K562 (cell line): Measurements from ENCODE around the gene PDE4D. TPM values are rescaled to one million over a fixed set of nuclear protein-coding genes. Genes with fewer than 3 reads are reported as not detected.

Experiments used
- ATAC-seq: fragments of 200-7000 bp; cut with Tn5 transposase; 3 replicates; pipeline ENCODE4 v1.9.1; 2020; ENCODE audit warnings: moderate library complexity
- BruUV-seq: library from RNA; stranded (reverse); fragments of 400-500 nt; replicated peaks from 2 replicates; lab custom pipeline; 2021; lab: Mats Ljungman, UMichigan
- CTCF ChIA-PET: fragments of 300-600 bp; formaldehyde crosslinking; extraction: SDS; loops from one replicate; lab custom pipeline; 2021; ENCODE audit warnings: low intra/inter-chr PET ratio; lab: Yijun Ruan, JAX
- POLR2A ChIA-PET: fragments of 300-600, 350-650 bp; sonication (Branson Sonifier 250); formaldehyde crosslinking; extraction: SDS; loops from one replicate; lab custom pipeline; 2021; ENCODE audit warnings: antibody characterized with exemption, inconsistent platforms; lab: Yijun Ruan, JAX
- DNase-seq, 4 experiments: peaks; one replicate each; pipeline versions ENCODE4 v3.0.0 to v3.0.0-alpha.2; 2011 to 2018; ENCODE audit warnings: low spot score in 3 of 4, mixed read lengths in 3 of 4; ENCODE audit errors: extremely low read depth in 1 of 4
- FAIRE-seq: peaks from 2 replicates; lab custom pipeline; 2011; peaks lifted over from hg19 to GRCh38; lab: Jason Lieb, UNC
- H2AFZ ChIP-seq: 2 replicates; pipeline ENCODE4 v1.6.0; 2011; ENCODE audit warnings: low read depth, low read length, control low read depth, inconsistent platforms
- H3K27ac ChIP-seq: fragments of 200-600 bp; 3 replicates; pipeline ENCODE4 v1.8.0; 2011; ENCODE audit warnings: low read depth, mild to moderate bottlenecking, control low read depth, inconsistent platforms, low read length, moderate library complexity, mixed read lengths; ENCODE audit errors: extremely low read depth
- H3K27me3 ChIP-seq, 2 experiments: fragments of 300-600 bp in 1 of 2; 2 replicates in 1 of 2; 3 replicates in 1 of 2; pipeline versions ENCODE4 v1.6.0 to v1.8.0; 2011; ENCODE audit warnings: inconsistent platforms in 2 of 2, low read length in 2 of 2, mild to moderate bottlenecking in 1 of 2, mixed read lengths in 1 of 2, moderate library complexity in 1 of 2; ENCODE audit not compliant: control insufficient read depth in 2 of 2, insufficient read depth in 2 of 2
- H3K36me3 ChIP-seq: fragments of 300-600 bp; 3 replicates; pipeline ENCODE4 v1.8.0; 2011; ENCODE audit warnings: mild to moderate bottlenecking, low read length, inconsistent platforms; ENCODE audit not compliant: control insufficient read depth, insufficient read depth
- H3K4me1 ChIP-seq, 2 experiments: fragments of 200-600 bp in 1 of 2; replicated peaks in 1 of 2; 2 replicates in 1 of 2; 3 replicates in 1 of 2; pipeline versions ENCODE4 v1.5.1 to v1.8.0; 2011; ENCODE audit warnings: inconsistent platforms in 2 of 2, low read length in 2 of 2, mild to moderate bottlenecking in 1 of 2, mixed read lengths in 1 of 2, moderate library complexity in 1 of 2; ENCODE audit not compliant: control insufficient read depth in 2 of 2, insufficient read depth in 2 of 2
- H3K4me2 ChIP-seq: 2 replicates; pipeline ENCODE4 v1.6.1; 2011; ENCODE audit warnings: low read length, control low read depth, inconsistent platforms, mixed read lengths; ENCODE audit not compliant: insufficient read depth
- H3K4me3 ChIP-seq: fragments of 200-600 bp; sonication (generic), shearing (Covaris generic); 2 replicates; pipeline ENCODE4 v1.5.1; 2016; ENCODE audit warnings: control low read depth, inconsistent platforms
- H3K79me2 ChIP-seq: fragments of 200-600 bp; 3 replicates; pipeline ENCODE4 v1.8.0; 2011; ENCODE audit warnings: low read length, inconsistent platforms; ENCODE audit not compliant: control insufficient read depth, insufficient read depth
- H3K9ac ChIP-seq, 2 experiments: 2 replicates each; pipeline versions ENCODE4 v1.6.0 to v1.6.1; 2011; ENCODE audit warnings: low read depth in 2 of 2, low read length in 2 of 2, control low read depth in 1 of 2, inconsistent platforms in 1 of 2, mild to moderate bottlenecking in 1 of 2, mixed read lengths in 1 of 2; ENCODE audit not compliant: insufficient read depth in 1 of 2
- H3K9me1 ChIP-seq: one replicate; pipeline ENCODE4 v1.6.0; 2011; ENCODE audit warnings: inconsistent platforms, mild to moderate bottlenecking, low read length, moderate library complexity; ENCODE audit not compliant: control insufficient read depth, insufficient read depth
- H3K9me3 ChIP-seq: replicated peaks from 2 replicates; pipeline ENCODE4 v1.5.1; 2011; ENCODE audit warnings: low read depth, low read length, inconsistent platforms; ENCODE audit not compliant: control insufficient read depth, insufficient read depth
- H4K20me1 ChIP-seq: replicated peaks from 2 replicates; pipeline ENCODE4 v1.6.1; 2011; ENCODE audit warnings: low read length, inconsistent platforms, mixed read lengths; ENCODE audit not compliant: control insufficient read depth, insufficient read depth
- ARID4B ChIP-seq: sonication (generic); formaldehyde crosslinking; IDR thresholded peaks from 2 replicates; pipeline ENCODE4 v1.8.0; 2022; ENCODE audit warnings: mild to moderate bottlenecking, missing genetic modification reagents
- ARNT ChIP-seq, 2 experiments: fragments of 450-650 bp; IDR thresholded peaks; 2 replicates each; pipeline ENCODE4 v1.6.1; 2016; ENCODE audit warnings: mild to moderate bottlenecking in 1 of 2
- FUS ChIP-seq: fragments of 200-400 bp; formaldehyde crosslinking; optimal IDR thresholded peaks from 2 replicates; pipeline ENCODE3; 2017; ENCODE audit warnings: low read depth, low read length
- MAFK ChIP-seq: IDR thresholded peaks from 2 replicates; pipeline ENCODE4 v1.6.1; 2011; ENCODE audit warnings: low read length, improper control_type of control experiment
- MECOM ChIP-seq: fragments of 250-450 bp; sonication (Bioruptor Pico); IDR thresholded peaks from 2 replicates; pipeline ENCODE4 v1.8.0; 2022; ENCODE audit warnings: inconsistent platforms
- MLLT1 ChIP-seq, 2 experiments: fragments of 450-650 bp; IDR thresholded peaks; 2 replicates each; pipeline ENCODE4 v1.6.1; 2016
- MLX ChIP-seq, 2 experiments: fragments of 450-650 bp in 1 of 2; sonication (generic) in 1 of 2; formaldehyde crosslinking; conservative IDR thresholded peaks; 2 replicates each; pipeline versions ENCODE4 v1.4.0 to v1.8.1; 2020 to 2022; ENCODE audit warnings: mild to moderate bottlenecking in 1 of 2, missing genetic modification reagents in 1 of 2
- SMC3 ChIP-seq: conservative IDR thresholded peaks from 2 replicates; pipeline ENCODE4 v1.6.1; 2011; ENCODE audit warnings: low read depth, low read length, improper control_type of control experiment; ENCODE audit not compliant: insufficient read depth
- TAF1 ChIP-seq: IDR thresholded peaks from 2 replicates; pipeline ENCODE4 v1.6.1; 2011; ENCODE audit warnings: mild to moderate bottlenecking, low read length, moderate library complexity; ENCODE audit not compliant: insufficient read depth, control insufficient read depth, severe bottlenecking; ENCODE audit errors: extremely low read depth
- ZNF561 ChIP-seq: fragments of 450-650 bp; formaldehyde crosslinking; conservative IDR thresholded peaks from 2 replicates; pipeline ENCODE4 v1.4.0; 2020; ENCODE audit warnings: mild to moderate bottlenecking, moderate library complexity
- ZNF830 ChIP-seq: fragments of 250-450 bp; sonication (Bioruptor Pico); IDR thresholded peaks from 2 replicates; pipeline ENCODE4 v1.5.0; 2021; ENCODE audit warnings: mild to moderate bottlenecking
- WGBS: fragments of 100-300 bp; shearing (Covaris generic); methylation state at CpG from one replicate; pipeline ENCODE4 v1.1.6; 2016; ENCODE audit warnings: low coverage, mixed read lengths; ENCODE audit not compliant: insufficient coverage; ENCODE audit errors: missing lambda C conversion rate; 5-methylcytosine and 5-hydroxymethylcytosine counted together
- in situ Hi-C: fragments of 300-500 bp; cut with MboI; formaldehyde crosslinking; loops from 4 replicates; pipeline ENCODE4 v1.15.0; 2018; ENCODE audit warnings: inconsistent platforms, mixed read lengths
- intact Hi-C: fragments of 100-400 bp; cut with micrococcal nuclease; formaldehyde crosslinking; loops from 2 replicates; pipeline ENCODE4 v1.14.2; 2022
- polyA plus RNA-seq, 8 experiments: library from polyadenylated mRNA; depleted of rRNA in 4 of 8; stranded (reverse) in 5 of 8; unstranded in 3 of 8; fragments of >200 nt; fragmentation: Nextera tagmentation in 2 of 8; fragmentation: Illumina TruSeq in 1 of 8; extraction: Ambion mirVana in 2 of 8; extraction: Trizol in 1 of 8; gene quantifications; 2 replicates each; pipeline versions ENCODE4 v1.2.1 to v1.2.3, GENCODE V29; 2011 to 2014; ENCODE audit warnings: inconsistent platforms in 1 of 8, missing spikeins in 1 of 8
- total RNA-seq, 7 experiments: library from RNA; depleted of rRNA in 6 of 7; stranded (reverse); fragments of >200 nt in 6 of 7; fragmentation: Illumina TruSeq in 2 of 7; extraction: Trizol in 2 of 7; gene quantifications; 2 replicates each; pipeline versions ENCODE4 v1.2.1 to v1.2.3, GENCODE V29; 2011 to 2021; ENCODE audit warnings: low replicate concordance in 1 of 7

The PDE4D gene
- total and polyA plus RNA-seq, 9 of the 15 experiments (the other 6 are each of a cell fraction or from before 2014, with no cell fraction given): 0.04 to 0.46 (median 0.13) TPM

GRCh38 chr5:59241119-59241518, 652.4 kb downstream of the PDE4D start:
- ATAC-seq (no peak), DNase-seq (no peak), FAIRE-seq (no peak)
- Histone ChIP-seq H3K9me3 (no peaks in the 10 kb centered on the region), H3K4me2 (no peak overlapping the region), H4K20me1 (no peaks in the 10 kb centered on the region), H3K4me3 (no peak overlapping the region), H3K27ac (no peak overlapping the region), H3K9me1 (no peaks in the 10 kb centered on the region), H3K9ac (no peak overlapping the region), H3K36me3 (no peaks in the 10 kb centered on the region), H3K79me2 (no peaks in the 10 kb centered on the region), H3K27me3 (no peaks in the 10 kb centered on the region), H2AFZ (no peak overlapping the region), H3K4me1 (no peaks in the 10 kb centered on the region)
- CTCF ChIA-PET: no interaction called here
- BruUV-seq: no TSS peak
- TF ChIP-seq MAFK (no peak), ARNT (IDR thresholded peaks at IDR 0.05) (no peak), TAF1 (no peak), ARID4B (CRISPR knock-in tag) (no peak), MLX (CRISPR knock-in tag; conservative IDR thresholded peaks at IDR 0.05) (no peak), ZNF561 (CRISPR knock-in tag) (no peak), FUS (no peak), MECOM (CRISPR knock-in tag) (no peak), ZNF830 (CRISPR knock-in tag) (no peak), SMC3 (no peak), MLLT1 (IDR thresholded peaks at IDR 0.05) (no peak)
- POLR2A ChIA-PET: no interaction called here
- 0% methylated on average over 1 of the region's 1 CpG for WGBS
- in situ Hi-C loops: no loop called here
- intact Hi-C loops: no loop called here
